HG03354 (cell line): Measurements from ENCODE around the gene ZNF384.
A peak's percentile ranks its signal among the peaks of the same experiment; 100 is the strongest.
"Not testable (repeated sequence)": the region's sequence is repeated elsewhere in the genome, so short reads cannot be mapped to it uniquely, and the experiment has no call there.

ENCODE experiments used
- ATAC-seq: cut with Tn5 transposase; IDR thresholded peaks from one replicate; pipeline ENCODE4 v1.9.1; 2021; ENCODE audit warnings: mild to moderate bottlenecking; ENCODE audit not compliant: unreplicated experiment, poor library complexity, severe bottlenecking

ZNF384 gene

GRCh38 chr12:6688999-6689882 lies at the start of gene ZNF384:
TSS of gene ZNF384 (minus strand) at chr12:6689375. CDS start at chr12:6679520, 9,855 bp downstream.
- ATAC-seq: peak; percentile 85

DNA sequence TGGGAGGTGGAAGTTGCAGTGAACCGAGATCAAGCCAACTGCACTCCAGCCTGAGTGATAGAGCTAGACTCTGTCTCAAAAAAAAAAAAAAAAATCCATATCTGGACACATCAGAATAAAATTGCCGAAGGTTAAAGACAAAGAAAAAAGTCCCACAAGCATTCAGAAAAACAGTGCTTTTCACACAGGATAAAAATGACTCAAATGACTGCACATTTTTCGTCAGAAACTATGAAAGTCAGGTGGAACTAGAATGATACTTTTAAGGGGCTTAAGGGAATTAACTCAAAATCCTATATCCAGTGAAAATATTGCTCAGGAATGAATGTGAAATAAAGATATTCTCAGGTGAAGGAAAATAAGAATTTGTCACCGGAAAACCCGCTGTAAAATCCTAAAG lies 47.6 kb upstream of the ZNF384 start:
- no peak for ATAC-seq

DNA sequence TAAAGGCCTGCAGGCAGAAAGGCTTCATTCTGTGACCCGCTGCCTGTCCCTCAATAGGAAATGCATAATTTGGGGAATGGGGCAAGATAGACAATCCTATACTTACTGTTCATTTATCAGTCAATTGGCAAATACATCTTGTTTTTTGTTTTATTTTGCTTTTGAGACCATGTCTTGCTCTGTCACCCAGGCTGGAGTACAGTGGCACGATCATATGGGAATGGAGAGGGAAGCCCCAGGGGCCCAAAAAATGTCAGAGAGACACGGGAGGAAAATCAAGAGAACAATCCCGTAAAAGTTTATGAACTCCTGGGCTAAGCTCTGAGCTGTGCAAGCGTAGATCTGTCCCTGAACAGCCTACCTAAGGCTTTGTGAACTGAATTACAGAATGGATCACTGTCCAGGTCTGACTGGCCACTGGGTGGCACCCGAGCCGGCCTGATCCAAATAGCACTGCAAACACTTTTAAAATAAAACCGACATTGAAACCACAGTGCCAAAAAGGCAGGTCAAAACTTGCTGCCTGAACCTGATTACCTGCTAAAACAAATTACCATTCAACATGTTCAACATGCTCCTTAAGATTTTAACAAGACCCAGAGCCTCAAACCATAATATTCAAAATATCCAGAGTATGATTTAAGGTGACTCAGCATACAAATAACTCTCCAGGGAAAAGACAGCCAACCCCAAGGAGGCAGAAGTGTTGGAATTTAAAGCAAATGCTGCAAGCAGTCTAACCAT lies 46.4 kb upstream of the ZNF384 start:
- ATAC-seq: no peak

DNA sequence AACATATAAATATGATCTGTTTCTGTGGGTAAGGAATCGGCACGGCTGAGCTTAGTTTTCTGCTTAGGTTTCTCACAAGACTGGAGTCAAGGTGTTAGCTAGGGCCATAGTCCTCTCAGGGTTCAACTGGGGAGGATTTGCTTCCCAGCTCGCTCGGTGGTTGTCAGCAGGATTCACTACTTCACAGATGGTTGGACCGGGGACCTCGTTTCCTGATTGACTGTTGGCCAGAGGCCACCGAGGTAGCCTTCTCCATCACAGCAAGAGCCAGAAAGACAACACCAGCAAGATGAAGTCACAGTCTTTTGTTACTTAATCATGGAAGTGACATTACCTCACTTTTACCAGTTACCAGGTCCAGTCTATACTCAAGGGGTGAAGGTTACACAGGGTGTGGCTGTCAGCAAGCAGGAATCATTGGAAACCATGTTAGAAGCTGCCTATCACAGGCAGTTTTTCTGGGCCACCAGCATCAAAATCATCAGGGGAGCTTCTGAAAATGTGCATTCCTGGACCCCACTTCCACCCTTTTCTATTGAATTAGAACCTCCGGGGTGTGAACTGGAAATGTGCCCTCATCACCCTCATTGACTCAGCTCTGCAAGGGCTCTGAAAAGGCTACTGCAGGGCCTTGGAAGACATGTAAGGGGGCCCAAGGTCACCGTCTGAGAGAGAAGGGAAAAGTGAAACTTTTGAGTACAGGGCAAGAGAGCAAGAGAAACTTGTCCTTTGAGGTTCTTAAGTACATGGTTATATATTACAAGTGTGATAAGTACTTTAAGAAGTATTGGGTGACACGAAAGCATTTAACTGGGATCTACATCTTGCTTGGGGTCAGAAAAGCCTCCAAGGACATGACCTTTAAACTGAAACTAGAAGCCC lies 45.6 kb upstream of the ZNF384 start:
- ATAC-seq: no peak

- no peak for ATAC-seq
Observed at GRCh38 chr12:6730169-6730568, 41.0 kb upstream of the ZNF384 start.

- no peak for ATAC-seq
Observed at GRCh38 chr12:6729186-6729585, 40.0 kb upstream of the ZNF384 start.

GRCh38 chr12:6725350-6725749 lies 36.2 kb upstream of the ZNF384 start:
- no peak for ATAC-seq

DNA sequence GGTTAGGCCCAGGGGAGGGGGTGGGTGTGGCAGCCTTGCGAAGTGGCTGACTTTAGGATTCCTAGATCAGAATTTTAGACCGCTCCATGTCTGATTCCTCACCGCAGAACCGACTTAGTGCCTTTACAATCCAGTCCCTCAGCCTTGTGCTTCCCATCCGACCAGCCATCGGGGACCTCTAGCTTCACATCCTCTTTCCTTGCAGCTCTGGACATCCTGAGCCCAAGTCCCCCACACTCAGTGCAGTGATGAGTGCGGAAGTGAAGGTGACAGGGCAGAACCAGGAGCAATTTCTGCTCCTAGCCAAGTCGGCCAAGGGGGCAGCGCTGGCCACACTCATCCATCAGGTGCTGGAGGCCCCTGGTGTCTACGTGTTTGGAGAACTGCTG lies 35.2 kb upstream of the ZNF384 start:
- peak; percentile 31 for ATAC-seq

DNA sequence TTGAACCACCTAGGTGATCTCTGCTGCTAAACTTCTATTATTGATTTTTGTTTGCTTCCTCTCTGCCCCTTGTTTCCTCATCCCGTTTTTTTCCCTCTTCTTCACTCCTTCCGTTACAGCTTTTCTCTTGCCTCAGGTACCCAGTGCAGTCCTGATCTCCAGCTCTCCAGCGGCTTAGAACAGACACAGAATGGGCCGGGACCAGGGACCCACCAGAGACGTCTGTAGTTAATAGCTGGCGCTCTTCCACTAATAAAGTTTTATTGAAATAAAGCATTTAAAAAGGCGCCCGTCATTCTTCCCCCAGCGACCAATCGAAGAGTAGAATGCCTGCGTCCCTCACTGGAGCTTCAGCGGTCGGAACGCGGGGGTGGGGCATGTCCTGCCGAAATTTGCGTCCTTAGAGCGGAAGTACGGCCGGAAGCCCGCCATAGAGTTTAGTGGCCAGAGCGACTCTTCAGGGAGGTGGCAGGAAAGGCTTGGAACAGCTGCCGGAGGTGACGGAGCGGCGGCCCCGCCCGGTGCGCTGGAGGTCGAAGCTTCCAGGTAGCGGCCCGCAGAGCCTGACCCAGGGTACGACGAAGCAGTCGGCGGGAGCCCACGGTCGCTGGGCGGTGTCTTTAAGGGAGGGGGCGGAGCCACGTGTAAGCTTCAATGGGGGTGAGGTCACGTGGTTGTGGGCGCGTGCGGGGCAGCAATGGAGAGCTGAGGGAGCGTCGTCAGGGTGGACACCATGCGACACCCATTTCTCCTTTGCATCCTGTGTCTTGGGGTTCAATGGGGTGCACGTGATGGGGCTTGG lies 34.6 kb upstream of the ZNF384 start, which contains the start of gene COPS7A:
TSS of gene COPS7A (plus strand) at position 440 of the 802 bp plus-strand sequence. CDS start 611 bp downstream, outside the sequence.
- ATAC-seq: peak; percentile 91

- no peak for ATAC-seq
Observed at GRCh38 chr12:6722863-6723262, 33.7 kb upstream of the ZNF384 start.

DNA sequence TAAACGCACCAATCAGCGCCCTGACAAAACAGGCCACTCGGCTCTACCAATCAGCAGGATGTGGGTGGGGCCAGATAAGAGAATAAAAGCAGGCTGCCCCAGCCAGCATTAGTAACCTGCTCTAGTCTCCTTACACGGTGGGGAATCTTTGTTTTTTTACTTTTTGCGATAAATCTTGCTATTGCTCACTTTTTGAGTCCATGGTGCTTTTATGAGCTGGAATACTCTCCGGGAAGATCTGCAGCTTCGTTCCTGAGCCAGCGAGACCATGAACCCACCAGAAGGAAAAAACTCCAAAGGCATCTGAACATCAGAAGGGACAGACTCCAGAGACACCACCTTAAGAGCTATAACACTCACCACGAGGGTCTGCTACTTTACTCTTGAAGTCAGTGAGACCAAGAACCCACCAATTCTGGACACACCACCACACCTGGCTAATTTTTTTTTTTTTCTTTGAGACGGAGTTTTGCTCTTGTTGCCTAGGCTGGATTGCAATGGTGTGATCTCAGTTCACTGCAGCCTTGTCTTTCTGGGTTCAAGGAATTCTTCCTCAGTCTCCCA lies 27.8 kb upstream of the ZNF384 start:
- no peak for ATAC-seq

DNA sequence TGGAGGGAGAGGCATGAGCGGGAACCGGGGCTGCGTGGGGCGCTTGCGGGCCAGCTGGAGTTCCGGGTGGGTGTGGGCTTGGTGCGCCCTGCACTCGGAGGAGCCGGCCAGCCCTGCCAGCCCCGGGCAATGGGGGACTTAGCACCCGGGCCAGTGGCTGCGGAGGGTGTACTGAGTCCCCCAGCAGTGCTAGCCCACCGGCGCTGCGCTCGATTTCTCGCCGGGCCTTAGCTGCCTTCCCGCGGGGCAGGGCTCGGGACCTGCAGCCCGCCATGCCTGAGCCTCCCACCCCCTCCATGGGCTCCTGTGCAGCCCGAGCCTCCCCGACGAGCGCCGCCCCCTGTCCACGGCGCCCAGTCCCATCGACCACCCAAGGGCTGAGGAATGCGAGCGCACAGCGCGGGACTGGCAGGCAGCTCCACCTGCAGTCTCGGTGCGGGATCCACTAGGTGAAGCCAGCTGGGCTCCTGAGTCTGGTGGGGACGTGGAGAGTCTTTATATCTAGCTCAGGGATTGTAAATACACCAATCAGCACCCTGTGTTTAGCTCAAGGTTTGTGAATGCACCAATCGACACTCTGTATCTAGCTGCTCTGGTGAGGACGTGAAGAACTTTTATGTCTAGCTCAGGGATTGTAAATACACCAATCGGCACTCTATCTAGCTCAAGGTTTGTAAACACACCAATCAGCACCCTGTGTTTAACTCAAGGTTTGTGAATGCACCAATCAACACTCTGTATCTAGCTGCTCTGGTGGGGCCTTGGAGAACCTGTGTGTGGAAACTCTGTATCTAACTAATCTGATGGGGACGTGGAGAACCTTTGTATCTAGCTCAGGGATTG lies 27.1 kb upstream of the ZNF384 start:
- not testable (repeated sequence) for ATAC-seq

- ATAC-seq: no peak
Observed at GRCh38 chr12:6708960-6709394, 19.8 kb upstream of the ZNF384 start.

GRCh38 chr12:6708351-6708750 lies 19.2 kb upstream of the ZNF384 start:
- ATAC-seq: not testable (repeated sequence)

- ATAC-seq: no peak
Observed at GRCh38 chr12:6703631-6704030, 14.5 kb upstream of the ZNF384 start.

DNA sequence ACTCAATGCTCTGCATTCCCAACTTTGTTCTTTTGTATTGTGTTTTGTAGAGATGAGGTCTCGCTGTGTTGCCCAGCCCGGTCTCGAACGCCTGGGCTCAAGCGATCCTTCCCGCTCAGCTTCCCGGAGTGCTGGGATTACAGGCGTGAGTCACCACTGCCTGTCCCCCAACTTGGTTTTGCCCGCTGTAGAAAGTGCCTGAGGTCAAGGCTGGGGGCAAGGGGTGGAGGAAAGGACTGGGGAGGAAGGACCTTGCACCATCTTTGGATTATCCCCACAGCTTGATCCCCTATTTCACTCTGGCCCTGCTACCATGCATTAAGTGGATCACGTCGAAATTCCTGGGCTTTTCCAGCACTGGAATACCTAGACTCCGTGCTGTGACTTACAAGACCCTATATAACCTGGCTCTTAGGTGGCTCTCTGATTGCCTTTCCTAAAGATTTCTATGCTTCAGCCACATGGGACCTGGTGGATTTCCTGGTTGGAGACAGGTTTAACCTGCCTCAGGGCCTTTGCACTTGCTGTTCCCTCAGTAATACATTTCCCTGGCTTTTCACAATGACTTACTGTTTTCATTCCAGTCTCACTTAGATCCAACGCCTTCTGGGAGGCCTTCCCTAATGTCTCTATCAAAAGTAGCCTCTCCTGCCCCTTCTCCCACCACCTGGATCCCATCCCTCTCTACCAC lies 12.0 kb upstream of the ZNF384 start:
- ATAC-seq: no peak

- ATAC-seq: no peak
Observed at GRCh38 chr12:6700646-6701051, 11.5 kb upstream of the ZNF384 start, which contains the start of gene PIANP. TSS of gene PIANP (minus strand) at chr12:6700815. CDS start at chr12:6698061, 2,754 bp downstream.
